HUES64 (cell line): Measurements from ENCODE around the gene TBL1XR1.

Experiments
- H3K27ac ChIP-seq: 2 replicates; pipeline ENCODE4 v1.7.0; 2013; ENCODE audit warnings: low read depth, low read length, inconsistent platforms
- H3K27me3 ChIP-seq: 2 replicates; pipeline ENCODE4 v1.6.1; 2013; ENCODE audit warnings: mild to moderate bottlenecking, low read length; ENCODE audit not compliant: insufficient read depth
- H3K36me3 ChIP-seq: 2 replicates; pipeline ENCODE4 v1.6.1; 2013; ENCODE audit warnings: mild to moderate bottlenecking, low read length; ENCODE audit not compliant: insufficient read depth
- H3K4me1 ChIP-seq: 2 replicates; pipeline ENCODE4 v1.6.1; 2013; ENCODE audit warnings: mild to moderate bottlenecking, low read length, moderate library complexity; ENCODE audit not compliant: insufficient read depth
- H3K4me3 ChIP-seq: 2 replicates; pipeline ENCODE4 v1.5.1; 2013; ENCODE audit warnings: mild to moderate bottlenecking, low read length, moderate library complexity
- H3K9ac ChIP-seq: 2 replicates; pipeline ENCODE4 v1.6.1; 2013; ENCODE audit warnings: mild to moderate bottlenecking, low read depth, low read length
- H3K9me3 ChIP-seq: 2 replicates; pipeline ENCODE4 v1.6.1; 2013; ENCODE audit warnings: low read depth, low read length; ENCODE audit not compliant: insufficient read depth
- WGBS: fragments of 150-250, 120-280 bp; methylation state at CpG from one replicate; pipeline ENCODE4 v1.1.7; 2013; ENCODE audit warnings: missing lambda C conversion rate; 5-methylcytosine and 5-hydroxymethylcytosine counted together

Gene TBL1XR1

DNA sequence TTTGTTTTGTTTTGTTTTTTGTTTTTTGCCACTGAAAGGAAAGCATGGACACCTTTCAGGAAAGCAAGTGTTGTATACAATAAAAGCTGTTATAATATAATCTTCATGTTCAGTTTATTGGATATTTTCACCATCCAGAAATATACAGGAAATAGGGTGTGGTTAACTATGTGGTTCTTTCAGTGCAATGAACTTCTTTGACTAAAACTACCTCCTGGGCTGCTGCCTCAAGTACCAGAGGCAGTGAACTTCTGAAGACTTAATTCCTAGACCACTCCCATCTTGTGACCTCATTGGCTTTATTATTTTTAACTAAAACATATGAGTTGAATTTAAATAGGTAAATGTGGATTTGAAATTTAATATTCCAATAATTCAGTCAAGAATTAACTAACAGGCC is 27.1 kb upstream of the TBL1XR1 start:
- H3K36me3 ChIP-seq: no peaks in the 10 kb centered on the region
- H3K27ac ChIP-seq: no peak overlapping the region
- H3K27me3 ChIP-seq: no peaks in the 10 kb centered on the region
- H3K9ac ChIP-seq: no peak overlapping the region
- no peak overlapping the region for H3K4me3 ChIP-seq
- H3K4me1 ChIP-seq: no peaks in the 10 kb centered on the region
- peaks cover 10% of the 10 kb centered on the region for H3K9me3 ChIP-seq

GRCh38 chr3:177221744-177222143 is 24.5 kb upstream of the TBL1XR1 start:
- Histone ChIP-seq H3K27me3 (no peaks in the 10 kb centered on the region), H3K9ac (no peak overlapping the region), H3K36me3 (no peaks in the 10 kb centered on the region), H3K4me3 (no peak overlapping the region), H3K4me1 (no peaks in the 10 kb centered on the region), H3K9me3 (no peaks in the 10 kb centered on the region), H3K27ac (no peak overlapping the region)
- WGBS: 96% methylated on average over 3 of the region's 3 CpGs

DNA sequence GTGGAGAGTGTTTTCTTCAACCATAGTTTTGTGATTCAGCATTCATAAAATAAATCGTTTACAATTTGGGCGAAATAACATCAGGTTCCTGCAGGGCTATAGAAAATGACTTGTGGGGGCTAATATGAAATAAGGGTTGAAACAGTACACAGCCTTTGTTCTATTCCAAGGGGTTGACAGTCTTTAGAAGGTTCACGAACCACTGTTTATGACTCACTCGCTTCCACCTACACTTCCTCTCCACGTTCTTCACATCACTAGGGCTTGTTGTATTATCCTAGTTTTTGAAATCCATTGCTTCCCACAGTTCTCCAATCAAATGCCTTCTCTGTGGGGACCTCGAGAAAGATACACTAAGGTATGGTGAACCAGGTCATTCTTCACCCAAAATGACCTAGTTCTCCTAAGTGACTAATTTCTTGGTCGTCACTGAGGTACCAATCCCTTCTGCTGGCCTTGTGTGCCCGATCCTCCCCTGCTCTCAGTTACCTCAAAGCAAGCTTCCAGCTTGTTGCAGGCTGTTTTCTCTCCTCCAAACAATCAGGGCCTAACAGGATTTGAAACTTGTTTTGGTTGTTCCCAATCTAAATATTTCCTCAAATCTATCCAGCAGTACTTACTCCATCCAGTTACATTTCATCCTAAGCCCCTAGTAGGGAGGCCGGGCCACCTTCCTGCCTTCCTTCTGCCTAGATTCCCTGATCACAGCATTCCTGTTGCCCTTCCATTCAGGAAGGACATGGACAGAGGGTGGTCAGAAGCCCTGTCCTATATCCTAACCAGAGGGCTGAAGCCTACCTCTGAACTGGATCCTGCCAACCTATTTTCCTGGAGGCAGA is 23.1 kb upstream of the TBL1XR1 start:
- Histone ChIP-seq H3K4me3 (no peak overlapping the region), H3K27me3 (no peaks in the 10 kb centered on the region), H3K9ac (no peak overlapping the region), H3K36me3 (no peaks in the 10 kb centered on the region), H3K9me3 (no peaks in the 10 kb centered on the region), H3K27ac (no peak overlapping the region), H3K4me1 (no peaks in the 10 kb centered on the region)
- WGBS: 91% methylated on average over 9 of the region's 9 CpGs

- 84% methylated on average over 6 of the region's 7 CpGs for WGBS
- H3K36me3 ChIP-seq: no peaks in the 10 kb centered on the region
- H3K9ac ChIP-seq: no peak overlapping the region
- H3K9me3 ChIP-seq: no peaks in the 10 kb centered on the region
- no peaks in the 10 kb centered on the region for H3K27me3 ChIP-seq
- H3K4me3 ChIP-seq: no peak overlapping the region
- H3K27ac ChIP-seq: no peak overlapping the region
- peaks cover 7% of the 10 kb centered on the region; the same call in 1 of the 2 replicates for H3K4me1 ChIP-seq
These were observed 16.7 kb upstream of the TBL1XR1 start for GRCh38 chr3:177213801-177214535.

DNA sequence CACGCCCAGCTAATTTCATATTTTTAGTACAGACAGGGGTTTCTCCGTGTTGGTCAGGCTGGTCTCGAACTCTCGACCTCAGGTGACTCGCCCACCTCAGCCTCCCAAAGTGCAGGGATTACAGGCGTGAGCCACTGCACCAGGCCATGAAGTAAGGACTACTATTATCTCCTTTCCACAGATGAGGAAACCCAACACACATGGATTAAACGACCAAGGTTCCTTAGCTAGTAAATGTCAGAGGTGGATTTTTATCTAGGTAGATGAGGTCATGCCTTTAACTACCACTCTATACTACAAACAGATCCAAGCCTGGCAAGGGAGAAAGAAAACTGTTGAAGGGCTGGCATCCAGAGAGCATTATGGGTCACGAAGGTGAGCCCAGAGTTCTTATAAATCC is 15.5 kb upstream of the TBL1XR1 start:
- H3K27ac ChIP-seq: no peak overlapping the region
- no peaks in the 10 kb centered on the region for H3K9me3 ChIP-seq
- H3K36me3 ChIP-seq: no peaks in the 10 kb centered on the region
- H3K4me1 ChIP-seq: peaks cover 7% of the 10 kb centered on the region; the same call in 1 of the 2 replicates
- no peaks in the 10 kb centered on the region for H3K27me3 ChIP-seq
- H3K9ac ChIP-seq: no peak overlapping the region
- no peak overlapping the region for H3K4me3 ChIP-seq
- 95% methylated on average over 7 of the region's 8 CpGs for whole genome bisulfite sequencing

DNA sequence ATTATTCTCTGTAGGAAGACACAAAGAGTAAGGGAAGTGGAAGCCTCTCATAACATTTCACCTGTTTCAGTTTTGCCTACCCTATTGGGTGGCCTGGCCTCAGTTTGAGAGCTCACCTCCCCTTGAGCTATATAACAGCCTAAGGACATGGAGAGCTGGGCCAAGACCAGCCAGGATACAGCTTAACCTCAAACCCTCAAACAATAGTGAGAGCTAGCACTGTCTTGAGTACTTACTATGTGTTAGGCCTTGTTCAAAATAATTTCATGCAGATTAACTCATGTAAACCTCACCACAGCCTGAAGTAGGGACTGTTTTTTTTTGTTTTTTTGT is 15.0 kb upstream of the TBL1XR1 start:
- Histone ChIP-seq H3K4me3 (no peak overlapping the region), H3K9me3 (no peaks in the 10 kb centered on the region), H3K9ac (no peak overlapping the region), H3K36me3 (no peaks in the 10 kb centered on the region), H3K27ac (no peak overlapping the region), H3K4me1 (peaks cover 7% of the 10 kb centered on the region; the same call in 1 of the 2 replicates), H3K27me3 (no peaks in the 10 kb centered on the region)

DNA sequence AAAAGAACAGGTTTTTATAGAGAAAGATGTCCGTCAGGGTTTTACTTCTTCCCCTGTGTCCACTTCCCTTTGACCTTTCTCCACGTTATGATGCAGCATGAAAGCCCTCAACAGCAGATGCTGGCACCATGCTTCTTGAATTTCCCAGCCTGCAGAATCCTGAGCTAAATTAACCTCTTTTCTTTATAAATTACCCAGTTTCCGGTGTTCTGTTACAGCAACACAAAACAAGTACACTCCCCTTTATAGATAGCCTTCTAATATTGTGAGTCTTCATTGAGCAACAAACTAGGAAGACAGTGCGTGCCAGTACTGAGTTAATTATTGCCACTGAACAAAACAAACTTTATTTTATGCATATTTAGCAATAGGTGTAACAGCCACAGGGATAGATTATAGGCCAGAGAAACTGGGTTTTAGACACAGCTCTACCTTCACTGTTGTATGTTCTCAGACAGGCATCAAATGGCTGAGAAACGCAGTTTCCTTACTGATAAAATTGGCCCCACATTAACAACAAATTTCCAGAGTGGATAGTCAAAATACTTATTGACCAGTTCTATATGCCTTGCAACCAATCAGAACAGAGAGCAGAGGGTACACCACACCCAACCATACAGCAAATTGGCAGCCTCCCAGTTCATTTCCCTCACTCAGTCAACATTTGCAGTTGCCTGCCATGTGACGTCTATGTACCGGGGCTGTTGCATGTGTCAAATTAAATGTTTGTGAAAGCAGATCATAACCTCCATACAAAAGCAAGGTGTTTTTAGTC is 14.4 kb upstream of the TBL1XR1 start:
- no peaks in the 10 kb centered on the region for H3K9me3 ChIP-seq
- no peak overlapping the region for H3K9ac ChIP-seq
- peaks cover 7% of the 10 kb centered on the region; the same call in 1 of the 2 replicates for H3K4me1 ChIP-seq
- no peaks in the 10 kb centered on the region for H3K36me3 ChIP-seq
- no peak overlapping the region for H3K27ac ChIP-seq
- H3K4me3 ChIP-seq: no peak overlapping the region
- WGBS: 94% methylated on average over 6 of the region's 7 CpGs
- H3K27me3 ChIP-seq: no peaks in the 10 kb centered on the region

DNA sequence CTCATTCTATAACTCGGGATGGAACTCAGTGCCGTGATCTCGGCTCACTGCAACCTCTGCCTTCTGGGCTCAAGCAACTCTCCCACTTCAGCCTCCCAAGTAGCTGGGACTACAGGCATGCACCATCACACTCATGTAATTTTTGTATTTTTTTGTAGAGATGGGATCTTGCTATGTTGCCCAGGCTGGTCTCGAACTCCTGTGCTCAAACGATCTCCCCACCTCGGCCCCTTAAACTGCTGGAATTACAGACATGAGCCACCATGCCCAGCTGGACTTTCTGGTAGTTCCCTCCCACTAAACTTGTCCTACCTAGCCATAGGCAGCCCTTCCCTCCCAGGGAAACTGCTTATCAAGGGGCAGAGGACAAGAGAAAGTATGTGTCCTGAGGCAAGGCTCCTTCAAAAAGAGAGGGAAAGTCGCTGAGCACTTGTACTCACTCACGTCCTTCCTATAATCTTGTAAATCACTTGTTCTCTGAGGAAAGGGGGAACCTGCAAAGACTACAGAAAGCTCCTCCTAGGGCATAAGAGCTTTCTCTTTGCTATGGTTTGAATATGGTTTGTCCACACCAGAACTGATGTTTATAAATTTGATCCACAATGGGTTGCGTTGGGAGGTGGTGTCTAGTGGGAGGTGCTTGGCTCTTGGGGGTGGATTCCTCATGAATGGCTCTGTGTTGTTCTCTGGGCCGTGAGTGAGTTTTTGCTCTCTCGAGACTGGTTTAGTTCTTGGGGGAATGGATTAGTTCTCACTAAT is 13.6 kb upstream of the TBL1XR1 start:
- WGBS: 91% methylated on average over 10 of the region's 11 CpGs
- Histone ChIP-seq H3K4me3 (no peak overlapping the region), H3K4me1 (peaks cover 7% of the 10 kb centered on the region; the same call in 1 of the 2 replicates), H3K27me3 (no peaks in the 10 kb centered on the region), H3K9me3 (no peaks in the 10 kb centered on the region), H3K9ac (no peak overlapping the region), H3K27ac (no peak overlapping the region), H3K36me3 (no peaks in the 10 kb centered on the region)

- no peaks in the 10 kb centered on the region for H3K36me3 ChIP-seq
- WGBS: 93% methylated on average over 5 of the region's 5 CpGs
- no peaks in the 10 kb centered on the region for H3K27me3 ChIP-seq
- H3K9ac ChIP-seq: no peak overlapping the region
- H3K4me1 ChIP-seq: peaks cover 7% of the 10 kb centered on the region; the same call in 1 of the 2 replicates
- H3K9me3 ChIP-seq: peaks cover 2% of the 10 kb centered on the region; the same call in 1 of the 2 replicates
- no peak overlapping the region for H3K4me3 ChIP-seq
- H3K27ac ChIP-seq: no peak overlapping the region
These were observed 12.2 kb upstream of the TBL1XR1 start for GRCh38 chr3:177209509-177209908.

DNA sequence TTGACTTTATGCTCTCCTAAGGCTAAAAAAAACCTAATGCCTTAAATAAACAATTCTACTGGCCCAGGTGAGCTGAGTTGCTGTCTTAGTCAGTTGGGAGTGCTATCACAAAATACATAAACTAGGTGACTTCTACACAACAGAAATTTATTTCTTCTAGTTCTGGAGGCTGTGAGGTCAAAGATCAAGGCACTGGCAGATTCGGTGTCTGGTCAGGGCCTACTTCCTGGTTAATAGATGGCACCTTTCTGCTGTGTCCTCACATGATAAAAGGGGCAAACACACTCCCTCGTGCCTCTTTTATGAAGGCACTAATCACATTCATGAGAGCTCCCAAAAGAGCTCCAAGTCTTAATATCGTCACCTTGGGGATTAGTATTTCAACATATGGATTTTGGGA is 11.5 kb upstream of the TBL1XR1 start:
- Histone ChIP-seq H3K27me3 (no peaks in the 10 kb centered on the region), H3K36me3 (no peaks in the 10 kb centered on the region), H3K9ac (no peak overlapping the region), H3K4me1 (peaks cover 7% of the 10 kb centered on the region; the same call in 1 of the 2 replicates), H3K4me3 (no peak overlapping the region), H3K27ac (no peak overlapping the region), H3K9me3 (peaks cover 8% of the 10 kb centered on the region; the same call in 1 of the 2 replicates)
- WGBS: 75% methylated on average over 2 of the region's 3 CpGs
